Measurements from ENCODE around the gene GPR139. TPM values are rescaled to one million over a fixed set of nuclear protein-coding genes. Genes with fewer than 3 reads are reported as not detected.

Gene GPR139
- total RNA-seq, 2 donors from 2014 or later, result not detected

DNA sequence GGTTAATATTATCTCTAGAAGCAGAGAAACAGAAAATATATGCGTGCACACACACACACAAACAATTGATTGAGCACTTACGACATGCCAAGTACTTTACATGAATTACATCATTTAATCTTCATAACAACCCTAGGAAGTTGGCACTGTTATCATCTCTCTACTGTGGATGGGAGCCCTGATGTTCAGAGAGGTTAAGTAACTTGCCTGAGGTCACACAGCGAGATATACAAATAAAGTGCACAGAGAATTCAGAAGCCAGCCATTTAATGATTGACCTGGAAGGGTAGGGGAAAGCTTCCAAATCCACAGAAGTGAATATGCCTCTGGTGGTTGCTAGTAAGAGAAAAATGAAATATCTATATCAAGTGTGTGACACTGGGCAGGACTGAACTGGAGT lies 37.5 kb upstream of the GPR139 start:
- DNase-seq, result no peak
- Histone ChIP-seq H3K9me3 (ENCODE audit: control insufficient read depth, low read length) (no peaks in the 10 kb centered on the region), H3K27ac (ENCODE audit: low read depth, low read length) (no peak overlapping the region), H3K27me3 (ENCODE audit: control insufficient read depth, insufficient read depth, low read length, poor library complexity, severe bottlenecking) (no peaks in the 10 kb centered on the region), H3K4me1 (ENCODE audit: control insufficient read depth, insufficient read depth, low read length) (no peaks in the 10 kb centered on the region), H3K36me3 (ENCODE audit: control insufficient read depth, insufficient read depth, low read length) (no peaks in the 10 kb centered on the region), H3K9ac (ENCODE audit: extremely low read depth, low read length, poor library complexity, severe bottlenecking) (no peak overlapping the region), H3K4me3 (ENCODE audit: low read length) (no peak overlapping the region)
- peaks cover 3% of the 10 kb centered on the region for H3K27me3 Mint-ChIP-seq (ENCODE audit: insufficient read depth)
- TF ChIP-seq, protein P1, sequence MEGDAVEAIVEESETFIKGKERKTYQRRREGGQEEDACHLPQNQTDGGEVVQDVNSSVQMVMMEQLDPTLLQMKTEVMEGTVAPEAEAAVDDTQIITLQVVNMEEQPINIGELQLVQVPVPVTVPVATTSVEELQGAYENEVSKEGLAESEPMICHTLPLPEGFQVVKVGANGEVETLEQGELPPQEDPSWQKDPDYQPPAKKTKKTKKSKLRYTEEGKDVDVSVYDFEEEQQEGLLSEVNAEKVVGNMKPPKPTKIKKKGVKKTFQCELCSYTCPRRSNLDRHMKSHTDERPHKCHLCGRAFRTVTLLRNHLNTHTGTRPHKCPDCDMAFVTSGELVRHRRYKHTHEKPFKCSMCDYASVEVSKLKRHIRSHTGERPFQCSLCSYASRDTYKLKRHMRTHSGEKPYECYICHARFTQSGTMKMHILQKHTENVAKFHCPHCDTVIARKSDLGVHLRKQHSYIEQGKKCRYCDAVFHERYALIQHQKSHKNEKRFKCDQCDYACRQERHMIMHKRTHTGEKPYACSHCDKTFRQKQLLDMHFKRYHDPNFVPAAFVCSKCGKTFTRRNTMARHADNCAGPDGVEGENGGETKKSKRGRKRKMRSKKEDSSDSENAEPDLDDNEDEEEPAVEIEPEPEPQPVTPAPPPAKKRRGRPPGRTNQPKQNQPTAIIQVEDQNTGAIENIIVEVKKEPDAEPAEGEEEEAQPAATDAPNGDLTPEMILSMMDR (conservative IDR thresholded peaks at IDR 0.05), result no peak
- 86 to 92% methylated on average over 1 to 3 of the region's 3 CpGs for WGBS, 2 experiments (ENCODE audit: insufficient coverage in 1 of 2, insufficient read length in 1 of 2)
- no peaks in the 10 kb centered on the region for H3K36me3 Mint-ChIP-seq (ENCODE audit: low read depth)
- no peak overlapping the region for H3K4me3 Mint-ChIP-seq
- H3K4me1 Mint-ChIP-seq, result no peaks in the 10 kb centered on the region
- H3K27ac Mint-ChIP-seq, result no peak overlapping the region
- H3K9me3 Mint-ChIP-seq, result no peaks in the 10 kb centered on the region

DNA sequence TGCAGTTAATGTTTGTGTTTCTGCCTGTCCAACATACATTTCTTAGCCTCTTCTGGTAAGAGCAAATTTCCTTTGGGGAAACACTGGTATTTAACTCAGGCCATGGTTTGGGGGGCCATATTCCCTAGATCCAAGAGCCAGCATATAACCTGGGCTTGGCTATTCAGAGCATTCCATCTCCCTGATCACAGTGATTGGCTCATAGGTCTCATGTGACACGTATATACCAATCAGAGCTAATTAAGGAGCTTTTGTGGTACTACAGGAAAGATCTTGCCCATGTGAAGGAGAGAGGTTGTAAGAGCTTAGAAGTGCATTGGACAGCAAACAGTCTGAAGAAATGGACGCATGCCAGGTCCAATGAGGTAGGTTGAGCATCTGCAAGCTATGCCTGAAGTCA lies 33.4 kb upstream of the GPR139 start:
- no peak overlapping the region for H3K27ac Mint-ChIP-seq
- H3K36me3 Mint-ChIP-seq (ENCODE audit: low read depth), result no peaks in the 10 kb centered on the region
- H3K27me3 Mint-ChIP-seq (ENCODE audit: insufficient read depth), result peaks cover 8% of the 10 kb centered on the region
- H3K9me3 Mint-ChIP-seq, result no peaks in the 10 kb centered on the region
- Histone ChIP-seq H3K9me3 (ENCODE audit: control insufficient read depth, low read length) (no peaks in the 10 kb centered on the region), H3K4me3 (ENCODE audit: low read length) (no peak overlapping the region), H3K36me3 (ENCODE audit: control insufficient read depth, insufficient read depth, low read length) (no peaks in the 10 kb centered on the region), H3K9ac (ENCODE audit: extremely low read depth, low read length, poor library complexity, severe bottlenecking) (no peak overlapping the region), H3K4me1 (ENCODE audit: control insufficient read depth, insufficient read depth, low read length) (no peaks in the 10 kb centered on the region), H3K27ac (ENCODE audit: low read depth, low read length) (no peak overlapping the region), H3K27me3 (ENCODE audit: control insufficient read depth, insufficient read depth, low read length, poor library complexity, severe bottlenecking) (peaks cover 23% of the 10 kb centered on the region)
- TF ChIP-seq, protein P1 (conservative IDR thresholded peaks at IDR 0.05), result no peak
- H3K4me1 Mint-ChIP-seq, result no peaks in the 10 kb centered on the region
- 91 to 97% methylated on average over 2 of the region's 2 CpGs for WGBS, 2 experiments (ENCODE audit: insufficient coverage in 1 of 2, insufficient read length in 1 of 2)
- H3K4me3 Mint-ChIP-seq, result no peak overlapping the region
- no peak for DNase-seq

DNA sequence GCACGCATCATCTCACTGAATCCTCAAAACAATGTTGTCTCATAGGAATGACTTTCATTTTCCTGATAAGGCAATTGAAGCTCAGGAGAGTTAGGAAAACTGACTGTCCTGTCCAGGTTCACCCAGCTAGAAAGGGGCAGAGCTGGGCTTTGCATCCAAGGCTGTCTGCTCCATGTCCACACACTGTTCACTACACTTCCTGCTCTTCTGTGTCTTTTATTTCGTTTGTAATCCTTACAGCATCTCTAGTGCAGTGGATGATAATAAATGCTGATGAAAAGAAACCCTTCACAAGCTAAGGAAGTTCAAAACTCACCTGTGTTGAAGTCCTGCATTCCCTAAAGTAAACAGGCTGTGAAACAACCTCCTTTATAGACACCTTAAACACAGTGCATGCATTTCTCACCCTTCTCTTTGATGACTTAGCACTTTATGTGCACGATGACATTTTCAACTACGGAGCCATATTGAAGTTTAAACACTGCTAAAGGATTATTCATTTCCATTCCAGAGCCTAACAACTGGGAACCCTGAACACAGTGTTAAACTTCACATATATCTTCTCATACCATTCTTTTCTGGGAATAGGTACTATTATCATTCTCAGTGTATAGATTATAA lies 31.0 kb upstream of the GPR139 start:
- 80 to 94% methylated on average over 2 to 4 of the region's 4 CpGs for WGBS, 2 experiments (ENCODE audit: insufficient coverage in 1 of 2, insufficient read length in 1 of 2)
- Histone ChIP-seq H3K4me3 (ENCODE audit: low read length) (no peak overlapping the region), H3K9me3 (ENCODE audit: control insufficient read depth, low read length) (no peaks in the 10 kb centered on the region), H3K4me1 (ENCODE audit: control insufficient read depth, insufficient read depth, low read length) (no peaks in the 10 kb centered on the region), H3K9ac (ENCODE audit: extremely low read depth, low read length, poor library complexity, severe bottlenecking) (no peak overlapping the region), H3K36me3 (ENCODE audit: control insufficient read depth, insufficient read depth, low read length) (no peaks in the 10 kb centered on the region), H3K27ac (ENCODE audit: low read depth, low read length) (no peak overlapping the region), H3K27me3 (ENCODE audit: control insufficient read depth, insufficient read depth, low read length, poor library complexity, severe bottlenecking) (peaks cover 24% of the 10 kb centered on the region)
- no peaks in the 10 kb centered on the region for H3K9me3 Mint-ChIP-seq
- H3K36me3 Mint-ChIP-seq (ENCODE audit: low read depth), result no peaks in the 10 kb centered on the region
- DNase-seq, result no peak
- no peak overlapping the region for H3K27ac Mint-ChIP-seq
- H3K4me1 Mint-ChIP-seq, result no peaks in the 10 kb centered on the region
- TF ChIP-seq, protein P1 (conservative IDR thresholded peaks at IDR 0.05), result no peak
- peaks cover 16% of the 10 kb centered on the region for H3K27me3 Mint-ChIP-seq (ENCODE audit: insufficient read depth)
- H3K4me3 Mint-ChIP-seq, result no peak overlapping the region

Data from endodermal cell (in vitro differentiated cells).